HEK293 (cell line): ENCODE measurements around the gene KCP.

ENCODE experiments used
- CTCF ChIA-PET: fragments of 350-600 bp; formaldehyde crosslinking; extraction: SDS; loops from one replicate; lab custom pipeline; 2021; ENCODE audit warnings: antibody characterized with exemption; lab: Yijun Ruan, JAX
- POLR2A ChIA-PET: fragments of 300-600 bp; formaldehyde crosslinking; extraction: SDS; loops from one replicate; lab custom pipeline; 2020; ENCODE audit warnings: antibody characterized with exemption, inconsistent platforms; lab: Yijun Ruan, JAX
- H3K27ac ChIP-seq: fragments of 200-500 bp; sonication (Bioruptor generic); 2 replicates; pipeline ENCODE4 v1.5.1; 2014; ENCODE audit warnings: low read depth, low read length, control low read depth, inconsistent platforms; ENCODE audit errors: extremely low read depth
- H3K36me3 ChIP-seq, 2 experiments: fragments of 200-500 bp in 1 of 2; sonication (Bioruptor generic) in 1 of 2; 1 replicate in 1 of 2; 2 replicates in 1 of 2; pipeline ENCODE4 v1.5.1; 2014 to 2017; ENCODE audit warnings: inconsistent platforms in 2 of 2, low read length in 2 of 2; ENCODE audit not compliant: control insufficient read depth in 2 of 2, insufficient read depth in 1 of 2
- H3K4me1 ChIP-seq: fragments of 200-500 bp; sonication (Bioruptor generic); 2 replicates; pipeline ENCODE4 v1.5.1; 2014; ENCODE audit warnings: mild to moderate bottlenecking, low read length, inconsistent platforms; ENCODE audit not compliant: control insufficient read depth, insufficient read depth
- H3K4me3 ChIP-seq: 2 replicates; pipeline ENCODE4 v1.5.1; 2011; ENCODE audit warnings: low read depth, mild to moderate bottlenecking, control low read depth, low read length, moderate library complexity
- H3K9me3 ChIP-seq: fragments of 200-500 bp; sonication (Bioruptor generic); 2 replicates; pipeline ENCODE4 v1.5.1; 2014; ENCODE audit warnings: low read depth, low read length, inconsistent platforms; ENCODE audit not compliant: control insufficient read depth, insufficient read depth
- BCL11A ChIP-seq: fragments of 450-650 bp; formaldehyde crosslinking; IDR thresholded peaks from 2 replicates; pipeline ENCODE4 v1.5.1; 2016; ENCODE audit warnings: low read depth, missing biosample characterization, missing genetic modification characterization
- GLI4 ChIP-seq: fragments of 450-650 bp; formaldehyde crosslinking; IDR thresholded peaks from 2 replicates; pipeline ENCODE4 v1.5.1; 2016; ENCODE audit warnings: missing biosample characterization, missing genetic modification characterization
- GLIS1 ChIP-seq: fragments of 450-650 bp; formaldehyde crosslinking; IDR thresholded peaks from 2 replicates; pipeline ENCODE4 v1.5.1; 2016; ENCODE audit warnings: missing biosample characterization, missing genetic modification characterization
- HOXC10 ChIP-seq: sonication (generic); formaldehyde crosslinking; IDR thresholded peaks from 2 replicates; pipeline ENCODE4 v1.8.1; 2023; ENCODE audit warnings: mild to moderate bottlenecking, missing genetic modification reagents
- SETDB1 ChIP-seq: IDR thresholded peaks from one replicate; pipeline ENCODE4 v1.6.1; 2017; ENCODE audit warnings: mild to moderate bottlenecking, low read length, moderate library complexity, mixed read lengths; ENCODE audit not compliant: insufficient read length
- YY1 ChIP-seq: fragments of 450-650 bp; formaldehyde crosslinking; IDR thresholded peaks from 2 replicates; pipeline ENCODE4 v1.5.1; 2018; ENCODE audit warnings: missing biosample characterization, missing genetic modification characterization
- ZBTB8A ChIP-seq: fragments of 450-650 bp; formaldehyde crosslinking; IDR thresholded peaks from 2 replicates; pipeline ENCODE4 v1.5.1; 2016; ENCODE audit warnings: missing biosample characterization, missing genetic modification characterization
- ZIC2 ChIP-seq: fragments of 450-650 bp; formaldehyde crosslinking; IDR thresholded peaks from 2 replicates; pipeline ENCODE4 v1.5.1; 2016; ENCODE audit warnings: missing biosample characterization, missing genetic modification characterization
- ZNF140 ChIP-seq: fragments of 450-650 bp; formaldehyde crosslinking; IDR thresholded peaks from 2 replicates; pipeline ENCODE4 v1.5.1; 2016; ENCODE audit warnings: missing biosample characterization, missing genetic modification characterization
- ZNF292 ChIP-seq: fragments of 450-650 bp; formaldehyde crosslinking; IDR thresholded peaks from 2 replicates; pipeline ENCODE4 v1.5.1; 2016; ENCODE audit warnings: low read depth, missing biosample characterization, missing genetic modification characterization, borderline replicate concordance
- ZNF423 ChIP-seq: fragments of 450-650 bp; formaldehyde crosslinking; IDR thresholded peaks from 2 replicates; pipeline ENCODE4 v1.5.1; 2016; ENCODE audit warnings: missing biosample characterization, missing genetic modification characterization
- ZNF449 ChIP-seq: fragments of 450-650 bp; formaldehyde crosslinking; IDR thresholded peaks from 2 replicates; pipeline ENCODE4 v1.5.1; 2017; ENCODE audit warnings: missing biosample characterization, mild to moderate bottlenecking, missing genetic modification characterization, moderate library complexity
- ZNF660 ChIP-seq: fragments of 450-650 bp; IDR thresholded peaks from 2 replicates; pipeline ENCODE4 v1.5.1; 2018; ENCODE audit warnings: missing biosample characterization, mild to moderate bottlenecking, missing genetic modification characterization
- TF ChIP-seq, protein P1 (sequence below): fragments of 450-650 bp; formaldehyde crosslinking; IDR thresholded peaks from 2 replicates; pipeline ENCODE4 v1.5.1; 2017; ENCODE audit warnings: missing biosample characterization, missing genetic modification characterization
- TF ChIP-seq, protein P2 (sequence below): fragments of 450-650 bp; formaldehyde crosslinking; IDR thresholded peaks from 2 replicates; pipeline ENCODE4 v1.5.1; 2016; ENCODE audit warnings: missing biosample characterization, missing genetic modification characterization
- TF ChIP-seq, protein P3 (sequence below): fragments of 450-650 bp; formaldehyde crosslinking; IDR thresholded peaks from 2 replicates; pipeline ENCODE4 v1.5.1; 2016; ENCODE audit warnings: missing biosample characterization, missing genetic modification characterization

The KCP gene

GRCh38 chr7:128831994-128832879, 78.3 kb downstream of the KCP start (continued):
- TF ChIP-seq, protein P1, sequence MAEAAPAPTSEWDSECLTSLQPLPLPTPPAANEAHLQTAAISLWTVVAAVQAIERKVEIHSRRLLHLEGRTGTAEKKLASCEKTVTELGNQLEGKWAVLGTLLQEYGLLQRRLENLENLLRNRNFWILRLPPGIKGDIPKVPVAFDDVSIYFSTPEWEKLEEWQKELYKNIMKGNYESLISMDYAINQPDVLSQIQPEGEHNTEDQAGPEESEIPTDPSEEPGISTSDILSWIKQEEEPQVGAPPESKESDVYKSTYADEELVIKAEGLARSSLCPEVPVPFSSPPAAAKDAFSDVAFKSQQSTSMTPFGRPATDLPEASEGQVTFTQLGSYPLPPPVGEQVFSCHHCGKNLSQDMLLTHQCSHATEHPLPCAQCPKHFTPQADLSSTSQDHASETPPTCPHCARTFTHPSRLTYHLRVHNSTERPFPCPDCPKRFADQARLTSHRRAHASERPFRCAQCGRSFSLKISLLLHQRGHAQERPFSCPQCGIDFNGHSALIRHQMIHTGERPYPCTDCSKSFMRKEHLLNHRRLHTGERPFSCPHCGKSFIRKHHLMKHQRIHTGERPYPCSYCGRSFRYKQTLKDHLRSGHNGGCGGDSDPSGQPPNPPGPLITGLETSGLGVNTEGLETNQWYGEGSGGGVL (tag by site-specific recombination): peak; percentile 59
- TF ChIP-seq ZNF292 (tag by site-specific recombination) (no peak), GLI4 (tag by site-specific recombination) (no peak), ZIC2 (tag by site-specific recombination) (peak; percentile 78), ZNF660 (tag by site-specific recombination) (0 out of 2 replicates have a peak, but pooled peaks have one; percentile 12), ZNF423 (tag by site-specific recombination) (no peak), BCL11A (tag by site-specific recombination) (no peak), SETDB1 (no peak), YY1 (tag by site-specific recombination) (no peak), ZNF140 (no peak), ZNF449 (no peak), HOXC10 (no peak)
- TF ChIP-seq, protein P2, sequence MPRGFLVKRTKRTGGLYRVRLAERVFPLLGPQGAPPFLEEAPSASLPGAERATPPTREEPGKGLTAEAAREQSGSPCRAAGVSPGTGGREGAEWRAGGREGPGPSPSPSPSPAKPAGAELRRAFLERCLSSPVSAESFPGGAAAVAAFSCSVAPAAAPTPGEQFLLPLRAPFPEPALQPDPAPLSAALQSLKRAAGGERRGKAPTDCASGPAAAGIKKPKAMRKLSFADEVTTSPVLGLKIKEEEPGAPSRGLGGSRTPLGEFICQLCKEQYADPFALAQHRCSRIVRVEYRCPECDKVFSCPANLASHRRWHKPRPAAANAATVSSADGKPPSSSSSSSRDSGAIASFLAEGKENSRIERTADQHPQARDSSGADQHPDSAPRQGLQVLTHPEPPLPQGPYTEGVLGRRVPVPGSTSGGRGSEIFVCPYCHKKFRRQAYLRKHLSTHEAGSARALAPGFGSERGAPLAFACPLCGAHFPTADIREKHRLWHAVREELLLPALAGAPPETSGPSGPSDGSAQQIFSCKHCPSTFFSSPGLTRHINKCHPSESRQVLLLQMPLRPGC (tag by site-specific recombination): no peak
- TF ChIP-seq, protein P3, sequence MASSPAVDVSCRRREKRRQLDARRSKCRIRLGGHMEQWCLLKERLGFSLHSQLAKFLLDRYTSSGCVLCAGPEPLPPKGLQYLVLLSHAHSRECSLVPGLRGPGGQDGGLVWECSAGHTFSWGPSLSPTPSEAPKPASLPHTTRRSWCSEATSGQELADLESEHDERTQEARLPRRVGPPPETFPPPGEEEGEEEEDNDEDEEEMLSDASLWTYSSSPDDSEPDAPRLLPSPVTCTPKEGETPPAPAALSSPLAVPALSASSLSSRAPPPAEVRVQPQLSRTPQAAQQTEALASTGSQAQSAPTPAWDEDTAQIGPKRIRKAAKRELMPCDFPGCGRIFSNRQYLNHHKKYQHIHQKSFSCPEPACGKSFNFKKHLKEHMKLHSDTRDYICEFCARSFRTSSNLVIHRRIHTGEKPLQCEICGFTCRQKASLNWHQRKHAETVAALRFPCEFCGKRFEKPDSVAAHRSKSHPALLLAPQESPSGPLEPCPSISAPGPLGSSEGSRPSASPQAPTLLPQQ (tag by site-specific recombination): peak; percentile 92; the same call in 1 of the 2 replicates

GRCh38 chr7:128831178-128831993, 79.1 kb downstream of the KCP start:
- TF ChIP-seq GLIS1 (tag by site-specific recombination): peak; percentile 61
- peak; percentile 38; the same call in 1 of the 2 replicates for TF ChIP-seq ZBTB8A (tag by site-specific recombination)
- peak; percentile 21; the same call in 1 of the 2 replicates for TF ChIP-seq ZIC2 (tag by site-specific recombination)
- TF ChIP-seq ZNF449: no peak
- H3K36me3 ChIP-seq: peaks cover 0 to 19% of the 10 kb centered on the region in 2 experiments; a peak in 1 of 3 replicates
- H3K4me1 ChIP-seq: no peaks in the 10 kb centered on the region
- no peak overlapping the region for H3K27ac ChIP-seq
- POLR2A ChIA-PET: interaction anchor here (0.8 to 1.5 kb wide), 2 partner anchors 31 to 92 kb away, joined by 3 to 6 read pairs; partner anchors contain the start of genes ATP6V1F and CALU
- no peaks in the 10 kb centered on the region for H3K9me3 ChIP-seq
- H3K4me3 ChIP-seq: peak overlapping the region; percentile 56
- CTCF ChIA-PET: interaction anchor here (0.9 kb wide), 1 partner anchor 32 kb away, joined by 5 read pairs; no protein-coding TSS in a partner anchor
